HG03066 (cell line): ENCODE measurements around the gene ANKRD27.
"Not testable (repeated sequence)": the region's sequence is repeated elsewhere in the genome, so short reads cannot be mapped to it uniquely, and the experiment has no call there.

ENCODE experiments used
- ATAC-seq: cut with Tn5 transposase; IDR thresholded peaks from one replicate; pipeline ENCODE4 v1.9.1; 2021; ENCODE audit warnings: low read depth; ENCODE audit not compliant: unreplicated experiment

Gene ANKRD27

GRCh38 chr19:32656379-32656778, 18.6 kb downstream of the ANKRD27 start:
- not testable (repeated sequence) for ATAC-seq

GRCh38 chr19:32653599-32653915, 21.4 kb downstream of the ANKRD27 start:
- ATAC-seq, result no peak

- no peak for ATAC-seq
Observed at GRCh38 chr19:32652894-32653598, 21.9 kb downstream of the ANKRD27 start.

- not testable (repeated sequence) for ATAC-seq
Observed at GRCh38 chr19:32652331-32652730, 22.6 kb downstream of the ANKRD27 start.

GRCh38 chr19:32651729-32652140, 23.2 kb downstream of the ANKRD27 start:
- ATAC-seq, result no peak

- ATAC-seq, result no peak
Observed at GRCh38 chr19:32650671-32651070, 24.3 kb downstream of the ANKRD27 start.

DNA sequence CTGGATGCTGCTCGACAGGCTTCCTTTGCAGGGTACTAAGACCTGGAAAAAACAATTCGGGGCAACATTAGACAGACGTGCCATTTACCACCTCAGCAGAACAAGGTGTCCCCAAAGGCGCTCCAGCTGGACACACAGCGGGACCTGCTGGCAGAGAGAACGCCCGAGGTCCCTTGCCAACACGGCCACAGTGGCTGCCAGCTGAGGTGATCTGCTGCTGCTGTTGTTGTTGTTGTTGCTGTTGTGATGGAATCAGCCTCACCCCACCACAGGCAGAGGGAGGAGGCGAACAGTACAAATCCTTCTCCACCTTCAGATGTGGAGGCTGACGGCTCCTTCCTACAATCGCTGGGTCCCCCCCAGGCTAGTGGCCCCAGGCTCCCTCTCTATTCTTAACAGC, 25.2 kb downstream of the ANKRD27 start:
- ATAC-seq, result no peak

DNA sequence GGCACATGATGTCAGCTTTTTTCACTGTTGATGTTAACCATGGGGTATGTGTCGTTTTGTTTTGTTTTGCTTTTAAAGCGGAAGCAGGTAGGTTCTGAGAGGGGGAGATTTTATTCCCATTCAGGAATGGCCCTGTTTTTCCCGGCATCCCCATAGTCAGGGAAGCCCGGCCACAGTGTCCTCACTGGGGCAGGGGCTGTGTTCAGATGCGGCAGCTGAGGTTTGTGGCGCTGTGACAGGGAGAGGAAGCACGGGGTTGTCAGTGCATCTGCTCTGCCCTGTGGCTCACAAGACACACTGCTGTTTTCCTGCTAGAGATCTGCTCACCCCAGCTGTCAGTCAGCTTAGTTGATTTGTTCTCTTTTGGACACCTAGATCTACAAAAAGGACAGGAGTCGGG, 27.6 kb downstream of the ANKRD27 start:
- ATAC-seq, result no peak

GRCh38 chr19:32646556-32646955, 28.4 kb downstream of the ANKRD27 start:
- no peak for ATAC-seq

DNA sequence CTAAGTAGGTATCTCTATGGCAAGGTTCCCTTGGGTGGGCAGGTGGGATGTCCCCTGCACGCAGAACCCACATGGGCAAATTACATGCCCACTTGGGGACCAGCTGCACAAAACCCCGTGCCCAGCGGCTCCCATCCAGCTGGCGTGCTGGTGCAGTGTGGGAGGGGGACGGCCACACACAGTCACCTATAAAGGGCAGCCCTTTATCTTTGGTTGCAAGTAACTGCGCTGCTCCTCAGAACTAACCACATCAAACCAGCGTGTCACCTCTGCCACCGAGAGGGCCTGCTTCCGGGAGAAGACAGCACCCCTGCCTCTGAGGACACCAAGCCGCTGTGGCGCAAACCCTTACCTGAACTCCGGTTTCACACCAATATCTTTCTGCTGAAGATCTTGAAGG, 32.2 kb downstream of the ANKRD27 start:
- ATAC-seq, result no peak

DNA sequence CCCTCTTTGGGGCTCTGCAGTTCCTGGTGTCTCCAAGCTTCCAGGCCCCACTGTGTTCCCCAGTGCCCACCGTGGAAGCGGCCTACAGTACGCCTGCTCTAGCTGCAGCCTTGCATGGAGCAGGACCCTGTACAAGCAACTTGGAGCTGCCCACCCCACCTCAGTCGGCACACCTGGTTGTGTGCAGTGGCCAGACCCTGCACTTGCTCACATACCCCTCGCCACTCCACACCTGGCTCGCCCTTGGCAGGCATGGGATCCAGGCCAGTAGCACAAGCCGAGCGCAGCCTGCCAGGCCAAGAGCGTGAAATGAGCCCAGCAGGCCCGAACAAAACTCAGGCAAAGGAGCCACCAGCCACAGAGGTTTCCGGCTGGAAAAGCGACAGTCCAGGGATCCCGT, 36.4 kb downstream of the ANKRD27 start:
- ATAC-seq, result no peak

DNA sequence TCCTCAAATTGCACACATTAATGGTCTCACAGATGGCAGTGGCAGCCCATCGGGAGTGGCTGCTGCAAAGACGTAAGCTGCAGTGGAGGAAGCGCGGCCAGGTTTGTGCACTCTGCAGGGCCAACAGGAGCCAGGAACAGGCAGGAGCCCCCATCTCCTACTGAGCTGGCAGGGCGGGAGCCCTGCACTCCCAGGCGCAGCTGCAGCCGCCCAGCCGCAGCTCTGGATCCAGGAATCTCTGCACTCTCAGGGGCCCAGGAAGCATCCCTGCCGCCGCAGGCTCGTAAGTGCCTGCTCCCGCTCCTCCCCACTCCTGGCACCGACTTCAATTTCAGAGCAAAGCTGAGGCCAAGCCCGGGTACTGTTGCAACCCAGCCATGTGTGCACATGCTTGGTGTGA, 37.5 kb downstream of the ANKRD27 start:
- no peak for ATAC-seq

GRCh38 chr19:32631381-32631780, 43.6 kb downstream of the ANKRD27 start:
- ATAC-seq, result no peak

- no peak for ATAC-seq
Observed at GRCh38 chr19:32630338-32630737, 44.6 kb downstream of the ANKRD27 start.

- no peak for ATAC-seq
Observed at GRCh38 chr19:32627714-32628270, 47.2 kb downstream of the ANKRD27 start.

- ATAC-seq, result no peak
Observed at GRCh38 chr19:32626969-32627368, 48.0 kb downstream of the ANKRD27 start.

DNA sequence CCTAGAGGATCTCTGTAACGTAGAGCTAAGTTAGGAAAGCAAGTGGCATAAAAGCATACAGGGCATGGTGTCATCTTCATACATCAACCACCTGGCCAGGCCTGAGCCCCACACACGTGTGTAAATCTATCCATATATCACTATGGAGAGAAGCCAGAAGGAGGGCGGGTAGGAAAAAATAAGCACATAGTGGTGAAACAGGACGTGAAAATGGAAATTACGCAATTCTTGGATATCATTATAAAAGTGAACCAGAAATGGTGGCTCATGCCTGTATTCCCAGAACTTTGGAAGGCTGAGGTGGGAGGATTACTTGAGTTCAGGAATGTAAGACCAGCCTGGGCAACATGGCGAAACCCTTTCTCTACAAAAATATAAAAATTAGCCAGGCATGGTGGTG, 50.6 kb downstream of the ANKRD27 start:
- no peak for ATAC-seq

- ATAC-seq, result no peak
Observed at GRCh38 chr19:32622002-32622401, 53.0 kb downstream of the ANKRD27 start.

DNA sequence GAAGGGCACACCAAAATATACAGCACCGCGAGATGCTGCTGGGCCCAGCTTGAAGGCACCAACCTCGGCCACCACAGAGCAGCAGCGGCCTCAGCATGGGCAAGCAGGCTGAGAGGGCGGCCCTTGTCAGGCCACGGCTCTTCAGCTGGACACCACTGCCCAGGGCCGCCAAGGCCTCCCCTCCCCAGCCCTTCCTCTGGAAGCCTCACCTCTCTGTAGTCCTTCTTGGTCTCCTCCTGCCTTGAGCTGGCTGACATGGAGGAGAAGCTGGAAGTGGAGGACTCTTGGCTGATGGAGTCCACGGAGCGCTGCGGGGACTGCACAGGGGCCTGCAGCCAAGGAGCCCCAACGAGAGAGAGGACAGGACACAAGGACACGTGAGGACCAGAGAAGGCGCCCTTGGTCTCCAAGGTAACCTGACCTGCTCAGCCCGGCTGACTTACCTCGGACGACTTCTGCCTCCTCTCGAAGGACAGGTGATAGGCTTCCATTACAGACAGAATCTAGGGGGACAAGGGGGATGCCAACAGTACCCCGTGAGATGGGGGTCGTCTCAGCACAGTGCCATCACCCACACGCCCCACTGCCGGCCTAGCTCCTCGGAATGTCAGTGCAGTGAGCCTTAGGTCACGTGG, 55.8 kb downstream of the ANKRD27 start:
- ATAC-seq, result no peak

GRCh38 chr19:32615569-32615968, 59.4 kb downstream of the ANKRD27 start:
- ATAC-seq, result no peak

DNA sequence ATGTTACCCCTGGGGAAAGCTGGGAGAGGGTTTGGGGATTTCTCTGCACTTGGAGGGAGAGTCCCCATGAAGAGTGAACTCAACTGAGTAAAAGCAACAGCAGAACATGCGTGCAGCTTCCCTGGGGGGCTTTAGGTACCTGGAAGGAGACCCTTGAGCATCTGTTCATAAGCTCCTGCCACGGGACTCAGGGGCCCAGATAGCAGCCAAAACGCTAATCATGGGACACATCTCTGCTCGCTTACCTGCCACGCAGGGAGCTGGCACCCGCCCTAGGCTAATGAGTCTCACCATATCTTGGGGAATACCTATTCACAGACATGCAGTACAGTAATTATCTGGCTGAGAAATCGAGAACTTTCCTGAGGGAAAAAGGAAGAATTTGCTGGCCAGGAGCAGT, 60.1 kb downstream of the ANKRD27 start:
- no peak for ATAC-seq

DNA sequence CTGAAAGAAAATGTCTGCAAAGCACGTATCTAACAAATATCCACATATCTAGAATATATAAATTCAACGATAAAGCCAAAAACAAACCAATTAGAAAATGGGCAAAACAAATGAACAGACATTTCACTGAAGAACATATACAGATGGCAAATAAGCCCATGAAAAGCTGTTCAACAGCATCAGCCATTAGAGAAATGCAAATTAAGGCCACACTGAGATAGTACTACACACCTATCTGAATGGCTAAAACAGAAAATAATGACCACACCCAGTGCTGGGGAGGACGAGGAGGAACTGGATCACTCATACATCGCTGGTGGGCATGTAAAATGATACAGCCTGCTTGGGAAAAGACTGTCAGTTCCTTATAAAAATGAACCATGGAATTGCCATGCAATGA, 62.0 kb downstream of the ANKRD27 start:
- ATAC-seq, result no peak
